GM23338 (cell line): ENCODE data around the gene ATPAF1. TPM values are rescaled to one million over a fixed set of nuclear protein-coding genes. Genes with fewer than 3 reads are reported as not detected.

Experiments
- ATAC-seq: fragments of 200-7000 bp; cut with Tn5 transposase; 3 replicates; pipeline ENCODE4 v1.9.1; 2020
- DNase-seq: peaks from one replicate; pipeline ENCODE4 v3.0.0-alpha.2; 2015; ENCODE audit warnings: low spot score
- H2AFZ ChIP-seq: fragments of 200-600 bp; sonication (generic); 2 replicates; pipeline ENCODE4 v1.8.0; 2016; ENCODE audit warnings: antibody characterized with exemption, mild to moderate bottlenecking, moderate library complexity
- H3F3A ChIP-seq: fragments of 200-600 bp; sonication (generic); replicated peaks from 2 replicates; pipeline ENCODE4 v1.8.0; 2017; ENCODE audit warnings: antibody characterized with exemption, mixed run types, low read depth
- H3K27ac ChIP-seq: fragments of 200-600 bp; sonication (generic); 2 replicates; pipeline ENCODE4 v1.6.1; 2016; ENCODE audit warnings: low read depth
- H3K27me3 ChIP-seq: fragments of 200-600 bp; sonication (generic); 2 replicates; pipeline ENCODE4 v1.8.0; 2016; ENCODE audit warnings: mild to moderate bottlenecking, mixed run types, moderate library complexity; ENCODE audit not compliant: insufficient read depth
- H3K36me3 ChIP-seq: fragments of 200-600 bp; sonication (generic); 2 replicates; pipeline ENCODE4 v1.8.0; 2016; ENCODE audit warnings: mild to moderate bottlenecking; ENCODE audit not compliant: insufficient read depth
- H3K4me1 ChIP-seq: fragments of 200-600 bp; sonication (generic); 2 replicates; pipeline ENCODE4 v1.8.0; 2016; ENCODE audit warnings: mild to moderate bottlenecking, moderate library complexity; ENCODE audit not compliant: insufficient read depth
- H3K4me2 ChIP-seq: fragments of 200-600 bp; sonication (generic); 2 replicates; pipeline ENCODE4 v1.7.1; 2017; ENCODE audit warnings: mixed run types
- H3K4me3 ChIP-seq: fragments of 200-600 bp; sonication (generic); 2 replicates; pipeline ENCODE4 v1.6.1; 2016; ENCODE audit warnings: mixed run types
- H3K79me2 ChIP-seq: fragments of 200-600 bp; sonication (generic); replicated peaks from 2 replicates; pipeline ENCODE4 v1.8.0; 2017; ENCODE audit warnings: mild to moderate bottlenecking; ENCODE audit not compliant: insufficient read depth
- H3K9me2 ChIP-seq: fragments of 200-600 bp; sonication (generic); 2 replicates; pipeline ENCODE4 v1.8.0; 2017; ENCODE audit not compliant: insufficient read depth
- H4K20me1 ChIP-seq: fragments of 200-600 bp; sonication (generic); replicated peaks from 2 replicates; pipeline ENCODE4 v1.8.0; 2017; ENCODE audit warnings: mild to moderate bottlenecking; ENCODE audit not compliant: insufficient read depth
- H3K27ac Mint-ChIP-seq: 2 replicates; pipeline ENCODE4 v1.8.0; 2020; ENCODE audit warnings: inconsistent platforms, mild to moderate bottlenecking, moderate library complexity, mixed read lengths
- H3K27me3 Mint-ChIP-seq: 3 replicates; pipeline ENCODE4 v1.8.0; 2022; ENCODE audit warnings: low read depth, mild to moderate bottlenecking, moderate library complexity, mixed read lengths, inconsistent platforms; ENCODE audit not compliant: insufficient read depth, poor library complexity
- H3K36me3 Mint-ChIP-seq: 3 replicates; pipeline ENCODE4 v1.8.0; 2021; ENCODE audit warnings: low read depth, mild to moderate bottlenecking, inconsistent platforms, moderate library complexity, mixed read lengths
- H3K4me1 Mint-ChIP-seq: 3 replicates; pipeline ENCODE4 v1.8.0; 2020; ENCODE audit warnings: mild to moderate bottlenecking, inconsistent platforms, mixed read lengths
- H3K4me3 Mint-ChIP-seq: 3 replicates; pipeline ENCODE4 v1.8.0; 2021; ENCODE audit warnings: moderate library complexity, mild to moderate bottlenecking, inconsistent platforms, mixed read lengths
- H3K9me3 Mint-ChIP-seq: 3 replicates; pipeline ENCODE4 v1.8.0; 2020; ENCODE audit warnings: moderate library complexity, mild to moderate bottlenecking, inconsistent platforms, mixed read lengths
- CREB1 ChIP-seq: fragments of 250-450 bp; sonication (Bioruptor Pico); IDR thresholded peaks from 2 replicates; pipeline ENCODE4 v1.5.0; 2020; ENCODE audit warnings: low read depth, mild to moderate bottlenecking, moderate library complexity
- CTCF ChIP-seq, 2 experiments: fragments of 200-600 bp in 1 of 2; sonication (generic) in 1 of 2; conservative IDR thresholded peaks; 2 replicates each; pipeline versions ENCODE4 v1.5.1 to v1.6.1; 2016 to 2017; ENCODE audit warnings: antibody characterized with exemption in 2 of 2, low read depth in 2 of 2, mild to moderate bottlenecking in 2 of 2, moderate library complexity in 1 of 2
- ETS1 ChIP-seq: IDR thresholded peaks from 2 replicates; pipeline ENCODE4 v1.6.1; 2016; ENCODE audit warnings: antibody characterized with exemption
- EZH2 ChIP-seq: fragments of 200-600 bp; sonication (generic); IDR thresholded peaks from one replicate; pipeline ENCODE4 v1.8.0; 2017; ENCODE audit warnings: antibody characterized with exemption, mild to moderate bottlenecking, low read depth; ENCODE audit not compliant: unreplicated experiment
- EZH2phosphoT487 ChIP-seq: fragments of 200-600 bp; sonication (generic); IDR thresholded peaks from one replicate; pipeline ENCODE4 v1.8.1; 2018; ENCODE audit warnings: antibody characterized with exemption; ENCODE audit not compliant: unreplicated experiment
- JUNB ChIP-seq: IDR thresholded peaks from one replicate; pipeline ENCODE4 v1.6.1; 2016; ENCODE audit warnings: antibody characterized with exemption; ENCODE audit not compliant: unreplicated experiment
- NANOG ChIP-seq: IDR thresholded peaks from 2 replicates; pipeline ENCODE4 v1.6.1; 2016; ENCODE audit warnings: antibody characterized with exemption, borderline replicate concordance
- POLR2AphosphoS5 ChIP-seq: IDR thresholded peaks from 2 replicates; pipeline ENCODE4 v1.6.1; 2016; ENCODE audit warnings: antibody characterized with exemption, low read depth
- REST ChIP-seq: IDR thresholded peaks from one replicate; pipeline ENCODE4 v1.6.1; 2018; ENCODE audit warnings: antibody characterized with exemption; ENCODE audit not compliant: unreplicated experiment
- STAT1 ChIP-seq: IDR thresholded peaks from one replicate; pipeline ENCODE4 v1.6.1; 2016; ENCODE audit warnings: antibody characterized with exemption; ENCODE audit not compliant: unreplicated experiment
- ZNF114 ChIP-seq: fragments of 250-450 bp; sonication (Bioruptor Pico); IDR thresholded peaks from 2 replicates; pipeline ENCODE4 v1.5.0; 2020; ENCODE audit warnings: mild to moderate bottlenecking, moderate library complexity
- ZNF331 ChIP-seq: fragments of 250-450 bp; sonication (Bioruptor Pico); IDR thresholded peaks from 2 replicates; pipeline ENCODE4 v1.5.0; 2020; ENCODE audit warnings: low read depth, mild to moderate bottlenecking, moderate library complexity
- ZNF462 ChIP-seq: fragments of 250-450 bp; sonication (Bioruptor Pico); IDR thresholded peaks from 2 replicates; pipeline ENCODE4 v1.5.0; 2020; ENCODE audit warnings: mild to moderate bottlenecking, moderate library complexity
- polyA plus RNA-seq: library from polyadenylated mRNA; unstranded; fragments of >200 nt; fragmentation: Nextera tagmentation; extraction: Ambion mirVana; gene quantifications from 2 replicates; pipeline ENCODE4 v1.2.1, GENCODE V29; 2016
- total RNA-seq: library from RNA; depleted of rRNA; stranded (reverse); fragments of >200 nt; shearing (Covaris generic); gene quantifications from 2 replicates; pipeline ENCODE4 v1.2.3, GENCODE V29; 2014

The ATPAF1 gene
- total and polyA plus RNA-seq, 2 experiments from 2014 or later, result 41.2 to 67.6 TPM

GRCh38 chr1:46657775-46658174 lies 10.4 kb downstream of the ATPAF1 start:
- ATAC-seq (no peak), DNase-seq (no peak)
- Histone ChIP-seq H3K79me2 (0 out of 2 replicates have a peak, but pooled peaks cover 4% of the 10 kb centered on the region), H3K4me2 (no peak overlapping the region), H3K4me1 (no peaks in the 10 kb centered on the region), H3K4me3 (no peak overlapping the region), H3K27ac (no peak overlapping the region), H3K9me2 (no peaks in the 10 kb centered on the region), H2AFZ (no peak overlapping the region), H4K20me1 (0 out of 2 replicates have a peak, but pooled peaks cover 11% of the 10 kb centered on the region), H3K27me3 (no peaks in the 10 kb centered on the region), H3F3A (no peaks in the 10 kb centered on the region), H3K36me3 (peaks cover 11% of the 10 kb centered on the region)
- TF ChIP-seq CREB1 (no peak), ZNF114 (no peak), STAT1 (no peak), NANOG (no peak), ZNF331 (CRISPR knock-in tag) (no peak), JUNB (no peak), REST (no peak), ETS1 (no peak), CTCF (conservative IDR thresholded peaks at IDR 0.05; ENCODE audit: low read depth in 2 of 2) (no peak), EZH2 (no peak), EZH2phosphoT487 (no peak), POLR2AphosphoS5 (no peak), ZNF462 (CRISPR knock-in tag) (no peak)
- Mint-ChIP-seq H3K27ac (no peak overlapping the region), H3K4me3 (no peak overlapping the region), H3K4me1 (no peaks in the 10 kb centered on the region), H3K27me3 (no peaks in the 10 kb centered on the region), H3K9me3 (no peaks in the 10 kb centered on the region), H3K36me3 (peaks cover 26% of the 10 kb centered on the region)
